Body of pancreas (tissue), 4 donors: Measurements from ENCODE around the gene ZFR2. TPM values are rescaled to one million over a fixed set of nuclear protein-coding genes. Genes with fewer than 3 reads are reported as not detected.

Experiments used
- ATAC-seq: fragments of 150-250 bp; one replicate; pipeline ENCODE4 v1.9.1; 2016
- DNase-seq, 4 donors: peaks; one replicate each; pipeline ENCODE4 v3.0.0-alpha.2; 2019
- H3K27ac ChIP-seq, 4 donors: fragments of 200-600 bp; sonication (generic); 1 replicate in 3 of 4; 2 replicates in 1 of 4; pipeline versions ENCODE4 v1.5.1 to v1.6.1; 2016 to 2019; ENCODE audit warnings: mild to moderate bottlenecking in 1 of 4, mixed read lengths in 1 of 4, moderate library complexity in 1 of 4
- H3K27me3 ChIP-seq, 2 donors: fragments of 200-600 bp; sonication (generic); one replicate each; pipeline ENCODE4 v1.6.0; 2016; ENCODE audit warnings: mild to moderate bottlenecking in 1 of 2
- H3K36me3 ChIP-seq, 2 donors: fragments of 200-600 bp; sonication (generic); replicated peaks in 1 of 2; 2 replicates each; pipeline ENCODE4 v1.5.1; 2016; ENCODE audit warnings: low read depth in 2 of 2; ENCODE audit not compliant: insufficient read depth in 1 of 2
- H3K4me1 ChIP-seq: fragments of 200-600 bp; sonication (generic); one replicate; pipeline ENCODE4 v1.6.0; 2016
- H3K4me3 ChIP-seq, 2 donors: fragments of 200-600 bp; sonication (generic); 1 replicate in 1 of 2; 2 replicates in 1 of 2; pipeline ENCODE4 v1.5.1; 2016 to 2019
- H3K9me3 ChIP-seq, 3 donors: fragments of 200-600 bp; sonication (generic); 1 replicate in 2 of 3; 2 replicates in 1 of 3; pipeline ENCODE4 v1.5.1; 2016
- CTCF ChIP-seq, 7 experiments: fragments of 450-650 bp in 4 of 7; fragments of 200-600 bp in 3 of 7; sonication (generic) in 3 of 7; IDR thresholded peaks; one replicate each; pipeline ENCODE4 v1.5.1; 2016 to 2019; ENCODE audit warnings: antibody characterized with exemption in 7 of 7
- POLR2A ChIP-seq, 3 donors: fragments of 450-650 bp; IDR thresholded peaks; one replicate each; pipeline ENCODE4 v1.6.1; 2016; ENCODE audit warnings: antibody characterized with exemption in 3 of 3, mild to moderate bottlenecking in 2 of 3
- WGBS, 2 donors: methylation state at CpG; one replicate each; pipeline ENCODE4 v1.1.5; 2017; 5-methylcytosine and 5-hydroxymethylcytosine counted together
- intact Hi-C: fragments of 100-400 bp; cut with DNase I; formaldehyde crosslinking; loops from one replicate; pipeline ENCODE4 v1.15.1; 2023
- total RNA-seq, 2 donors: library from RNA; depleted of rRNA; stranded (reverse); fragments of >200 nt; gene quantifications; one replicate each; pipeline ENCODE4 v1.1.0, GENCODE V29; 2016

ZFR2 gene
- total RNA-seq, 2 donors from 2014 or later, result not detected

- TF ChIP-seq CTCF (IDR thresholded peaks at IDR 0.05), result no peak
- no peak for TF ChIP-seq POLR2A (IDR thresholded peaks at IDR 0.05)
Observed at GRCh38 chr19:3773814-3774515, 94.9 kb downstream of the ZFR2 start.

GRCh38 chr19:3771906-3772455, 96.9 kb downstream of the ZFR2 start, which contains the start of gene RAX2:
Gene RAX2, minus strand, starts transcription at chr19:3772228. Its CDS starts 486 bp downstream, at chr19:3771742.
- 31 to 53% methylated on average over 8 to 22 of the region's 23 CpGs for WGBS, 2 donors
- TF ChIP-seq CTCF (IDR thresholded peaks at IDR 0.05) (no peak), POLR2A (IDR thresholded peaks at IDR 0.05) (no peak)
- ATAC-seq, result no peak

More at GRCh38 chr19:3773814-3774515, 94.9 kb downstream of the ZFR2 start:
- no peak for ATAC-seq
- no peak overlapping the region for H3K27ac ChIP-seq
- H3K4me1 ChIP-seq, result no peaks in the 10 kb centered on the region
- H3K36me3 ChIP-seq, result no peaks in the 10 kb centered on the region
- no peak for DNase-seq
- H3K27me3 ChIP-seq, result no peaks in the 10 kb centered on the region
- no peaks in the 10 kb centered on the region for H3K9me3 ChIP-seq
- no peak overlapping the region for H3K4me3 ChIP-seq
- WGBS, 2 donors, result 80% methylated on average over 11 to 12 of the region's 12 CpGs
- intact Hi-C loops, result no loop called here

GRCh38 chr19:3771000-3771905, 97.6 kb downstream of the ZFR2 start:
- Histone ChIP-seq H3K27me3 (no peaks in the 10 kb centered on the region), H3K36me3 (peaks cover 0 to 4% of the 10 kb centered on the region in 2 donors), H3K9me3 (no peaks in the 10 kb centered on the region), H3K27ac (no peak overlapping the region), H3K4me3 (no peak overlapping the region), H3K4me1 (no peaks in the 10 kb centered on the region)
- TF ChIP-seq CTCF (IDR thresholded peaks at IDR 0.05), result no peak
- no peak for TF ChIP-seq POLR2A (IDR thresholded peaks at IDR 0.05)
- DNase-seq (no peak), ATAC-seq (no peak)
- intact Hi-C loops, result no loop called here
- 68 to 82% methylated on average over 20 to 25 of the region's 35 CpGs for WGBS, 2 donors

More at GRCh38 chr19:3771906-3772455, 96.9 kb downstream of the ZFR2 start, which contains the start of gene RAX2:
- no peaks in the 10 kb centered on the region for H3K9me3 ChIP-seq
- intact Hi-C loops, result no loop called here
- H3K36me3 ChIP-seq, result no peaks in the 10 kb centered on the region
- no peak within 1 kb of the TSS for H3K4me3 ChIP-seq
- no peak for DNase-seq
- no peaks in the 10 kb centered on the region for H3K4me1 ChIP-seq
- H3K27ac ChIP-seq, result no peak within 1 kb of the TSS
- H3K27me3 ChIP-seq, result no peaks in the 10 kb centered on the region

- H3K4me1 ChIP-seq, result no peaks in the 10 kb centered on the region
- no peak overlapping the region for H3K4me3 ChIP-seq
- TF ChIP-seq POLR2A (IDR thresholded peaks at IDR 0.05) (no peak), CTCF (IDR thresholded peaks at IDR 0.05) (no peak)
- H3K9me3 ChIP-seq, result no peaks in the 10 kb centered on the region
- H3K36me3 ChIP-seq, result peaks cover 0 to 5% of the 10 kb centered on the region in 2 donors
- no peaks in the 10 kb centered on the region for H3K27me3 ChIP-seq
- no peak for DNase-seq
- WGBS, 2 donors, result 79 to 80% methylated on average over 18 to 35 of the region's 53 CpGs
- intact Hi-C loops, result no loop called here
- no peak for ATAC-seq
- no peak overlapping the region for H3K27ac ChIP-seq
Observed at GRCh38 chr19:3770136-3770999, 98.5 kb downstream of the ZFR2 start.
